Brain pericyte (primary cell): Measurements from ENCODE around the gene CAVIN3.

ENCODE experiments used
- DNase-seq: peaks from one replicate; pipeline ENCODE4 v3.0.0-alpha.2; 2012; ENCODE audit warnings: low read depth, low spot score

CAVIN3 gene

DNA sequence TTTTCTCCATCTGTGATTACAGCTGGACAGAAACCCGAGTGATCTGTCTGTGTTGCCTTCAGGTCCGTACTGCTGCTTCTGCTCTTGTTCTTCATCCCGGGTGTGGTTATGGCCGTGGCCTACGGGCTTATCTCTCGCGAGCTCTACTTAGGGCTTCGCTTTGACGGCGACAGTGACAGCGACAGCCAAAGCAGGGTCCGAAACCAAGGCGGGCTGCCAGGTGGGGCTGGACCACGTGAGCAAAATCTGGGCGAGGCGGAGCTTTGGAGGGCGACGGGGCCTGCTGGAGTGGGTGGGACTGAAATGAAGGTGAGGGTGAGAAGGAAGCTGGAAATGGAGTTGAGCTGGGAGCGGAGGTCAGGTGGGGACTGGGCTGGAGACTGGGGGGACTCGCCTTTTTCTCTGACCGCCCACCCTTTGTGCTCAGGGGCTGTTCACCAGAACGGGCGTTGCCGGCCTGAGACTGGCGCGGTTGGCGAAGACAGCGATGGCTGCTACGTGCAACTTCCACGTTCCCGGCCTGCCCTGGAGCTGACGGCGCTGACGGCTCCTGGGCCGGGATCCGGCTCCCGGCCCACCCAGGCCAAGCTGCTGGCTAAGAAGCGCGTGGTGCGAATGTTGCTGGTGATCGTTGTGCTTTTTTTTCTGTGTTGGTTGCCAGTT lies 49.6 kb downstream of the CAVIN3 start:
- no peak for DNase-seq

DNA sequence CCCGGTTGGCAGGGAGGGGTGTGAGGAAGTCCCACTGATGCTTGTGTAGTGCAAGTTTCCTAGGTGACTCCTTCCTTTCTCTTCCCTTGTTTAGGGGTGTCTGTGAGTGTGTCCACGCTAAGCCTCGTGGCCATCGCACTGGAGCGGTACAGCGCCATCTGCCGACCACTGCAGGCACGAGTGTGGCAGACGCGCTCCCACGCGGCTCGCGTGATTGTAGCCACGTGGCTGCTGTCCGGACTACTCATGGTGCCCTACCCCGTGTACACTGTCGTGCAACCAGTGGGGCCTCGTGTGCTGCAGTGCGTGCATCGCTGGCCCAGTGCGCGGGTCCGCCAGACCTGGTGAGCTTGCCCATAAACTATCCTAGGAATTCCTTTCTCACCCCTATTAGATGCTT lies 50.3 kb downstream of the CAVIN3 start:
- no peak for DNase-seq
